Ovary (tissue), 3 donors: ENCODE data around the gene NHS.

Experiments used
- POLR2A ChIP-seq: fragments of 450-650 bp; IDR thresholded peaks from one replicate; pipeline ENCODE4 v1.6.1; 2017; ENCODE audit warnings: antibody characterized with exemption, mild to moderate bottlenecking, moderate library complexity
- TF ChIP-seq, protein P1 (sequence below), 3 donors: fragments of 450-650 bp in 2 of 3; fragments of 200-600 bp in 1 of 3; IDR thresholded peaks; one replicate each; pipeline versions ENCODE4 v1.5.1 to v1.8.0; 2016 to 2022; ENCODE audit warnings: antibody characterized with exemption in 3 of 3, mild to moderate bottlenecking in 1 of 3
- donor health status: DM: no; HTN: no; CAD: no.

DNA sequence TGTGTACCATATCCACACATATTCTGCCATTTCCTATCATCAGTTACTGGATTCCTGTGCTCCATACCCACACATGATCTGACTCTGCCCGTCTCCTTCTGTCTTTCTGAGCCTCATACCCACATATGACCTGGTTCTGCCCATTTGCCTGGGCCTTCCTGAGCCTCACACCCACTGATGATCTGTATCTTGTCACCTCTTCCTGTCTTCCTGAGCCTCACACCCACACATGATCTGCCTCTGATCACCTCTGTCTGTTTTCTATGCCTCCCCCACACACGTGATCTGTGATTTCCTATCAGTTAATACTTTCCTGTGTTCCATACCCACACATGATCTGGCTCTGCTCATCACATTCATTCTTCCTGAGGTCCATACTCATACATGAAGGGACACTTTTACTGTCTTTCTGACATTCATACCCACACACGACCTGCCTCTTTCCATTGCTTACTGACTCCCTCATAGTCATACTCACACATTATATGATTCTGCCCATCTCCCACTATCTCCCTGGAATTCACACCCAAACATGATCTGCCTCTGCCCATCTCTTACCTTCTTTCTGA lies 394.8 kb downstream of the NHS start:
- TF ChIP-seq, protein P1, sequence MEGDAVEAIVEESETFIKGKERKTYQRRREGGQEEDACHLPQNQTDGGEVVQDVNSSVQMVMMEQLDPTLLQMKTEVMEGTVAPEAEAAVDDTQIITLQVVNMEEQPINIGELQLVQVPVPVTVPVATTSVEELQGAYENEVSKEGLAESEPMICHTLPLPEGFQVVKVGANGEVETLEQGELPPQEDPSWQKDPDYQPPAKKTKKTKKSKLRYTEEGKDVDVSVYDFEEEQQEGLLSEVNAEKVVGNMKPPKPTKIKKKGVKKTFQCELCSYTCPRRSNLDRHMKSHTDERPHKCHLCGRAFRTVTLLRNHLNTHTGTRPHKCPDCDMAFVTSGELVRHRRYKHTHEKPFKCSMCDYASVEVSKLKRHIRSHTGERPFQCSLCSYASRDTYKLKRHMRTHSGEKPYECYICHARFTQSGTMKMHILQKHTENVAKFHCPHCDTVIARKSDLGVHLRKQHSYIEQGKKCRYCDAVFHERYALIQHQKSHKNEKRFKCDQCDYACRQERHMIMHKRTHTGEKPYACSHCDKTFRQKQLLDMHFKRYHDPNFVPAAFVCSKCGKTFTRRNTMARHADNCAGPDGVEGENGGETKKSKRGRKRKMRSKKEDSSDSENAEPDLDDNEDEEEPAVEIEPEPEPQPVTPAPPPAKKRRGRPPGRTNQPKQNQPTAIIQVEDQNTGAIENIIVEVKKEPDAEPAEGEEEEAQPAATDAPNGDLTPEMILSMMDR (IDR thresholded peaks at IDR 0.05): no peak
- TF ChIP-seq POLR2A: no peak
